ENCODE results near the gene DMAP1.

- no peak for TF ChIP-seq CTCF (IDR thresholded peaks at IDR 0.05)
- TF ChIP-seq POLR2A (IDR thresholded peaks at IDR 0.05), result no peak
Observed at GRCh38 chr1:44243782-44244495, 30.7 kb downstream of the DMAP1 start.
